Liver (tissue), 9 donors: ENCODE data around the gene PROSER3. TPM values are rescaled to one million over a fixed set of nuclear protein-coding genes. Genes with fewer than 3 reads are reported as not detected.
A peak's percentile ranks its signal among the peaks of the same experiment; 100 is the strongest.

Experiments
- DNase-seq: peaks from one replicate; pipeline ENCODE4 v3.0.0-alpha.2; 2017; ENCODE audit warnings: low spot score
- H3K27ac ChIP-seq, 2 donors: one replicate each; pipeline ENCODE4 v1.7.0; 2013; ENCODE audit warnings: inconsistent platforms in 2 of 2, low read length in 2 of 2, control low read depth in 1 of 2, low read depth in 1 of 2, mild to moderate bottlenecking in 1 of 2
- H3K27me3 ChIP-seq, 4 donors: one replicate each; pipeline versions ENCODE4 v1.6.1 to v1.7.0; 2013; ENCODE audit warnings: low read length in 3 of 4, inconsistent platforms in 1 of 4, mild to moderate bottlenecking in 1 of 4, moderate library complexity in 1 of 4; ENCODE audit not compliant: control insufficient read depth in 4 of 4, insufficient read depth in 4 of 4
- H3K36me3 ChIP-seq, 4 donors: one replicate each; pipeline versions ENCODE4 v1.6.1 to v1.7.0; 2013; ENCODE audit warnings: low read length in 3 of 4, mild to moderate bottlenecking in 3 of 4, low read depth in 1 of 4, moderate library complexity in 1 of 4; ENCODE audit not compliant: control insufficient read depth in 4 of 4, insufficient read depth in 3 of 4
- H3K4me1 ChIP-seq, 4 donors: one replicate each; pipeline versions ENCODE4 v1.6.1 to v1.7.0; 2013; ENCODE audit warnings: low read length in 3 of 4, mild to moderate bottlenecking in 3 of 4, moderate library complexity in 1 of 4; ENCODE audit not compliant: control insufficient read depth in 4 of 4, insufficient read depth in 4 of 4
- H3K4me3 ChIP-seq, 3 donors: one replicate each; pipeline versions ENCODE4 v1.6.1 to v1.7.0; 2013; ENCODE audit warnings: low read length in 3 of 3, control low read depth in 1 of 3, low read depth in 1 of 3, mild to moderate bottlenecking in 1 of 3
- H3K9ac ChIP-seq, 2 donors: one replicate each; pipeline ENCODE4 v1.7.0; 2013; ENCODE audit warnings: low read length in 2 of 2, mild to moderate bottlenecking in 2 of 2, moderate library complexity in 2 of 2, control low read depth in 1 of 2, low read depth in 1 of 2
- H3K9me3 ChIP-seq, 4 donors: one replicate each; pipeline versions ENCODE4 v1.6.1 to v1.7.0; 2013; ENCODE audit warnings: low read length in 3 of 4; ENCODE audit not compliant: control insufficient read depth in 4 of 4
- FOXA1 ChIP-seq: IDR thresholded peaks from 2 replicates; pipeline ENCODE4 v1.6.1; 2016; ENCODE audit warnings: antibody characterized with exemption
- FOXA2 ChIP-seq: IDR thresholded peaks from 2 replicates; pipeline ENCODE4 v1.6.1; 2016; ENCODE audit warnings: antibody characterized with exemption
- GABPA ChIP-seq, 2 donors: IDR thresholded peaks in 1 of 2; conservative IDR thresholded peaks in 1 of 2; 2 replicates each; pipeline ENCODE4 v1.6.1; 2016; ENCODE audit warnings: antibody characterized with exemption in 2 of 2, mild to moderate bottlenecking in 1 of 2, moderate library complexity in 1 of 2
- HNF4G ChIP-seq: IDR thresholded peaks from 2 replicates; pipeline ENCODE4 v1.6.1; 2016; ENCODE audit warnings: antibody characterized with exemption
- JUND ChIP-seq, 2 donors: IDR thresholded peaks; 2 replicates each; pipeline ENCODE4 v1.6.1; 2016; ENCODE audit warnings: antibody characterized with exemption in 2 of 2
- RAD21 ChIP-seq, 2 donors: IDR thresholded peaks; 2 replicates each; pipeline ENCODE4 v1.6.1; 2016; ENCODE audit warnings: antibody characterized with exemption in 2 of 2, mild to moderate bottlenecking in 2 of 2
- SP1 ChIP-seq: IDR thresholded peaks from 2 replicates; pipeline ENCODE4 v1.6.1; 2018; ENCODE audit warnings: antibody characterized with exemption, mild to moderate bottlenecking
- TAF1 ChIP-seq: conservative IDR thresholded peaks from 2 replicates; pipeline ENCODE4 v1.6.1; 2016; ENCODE audit warnings: antibody characterized with exemption, mild to moderate bottlenecking
- YY1 ChIP-seq: IDR thresholded peaks from 2 replicates; pipeline ENCODE4 v1.6.1; 2016; ENCODE audit warnings: antibody characterized with exemption, mild to moderate bottlenecking
- WGBS: extraction: QIAGEN DNeasy Blood & Tissue Kit; methylation state at CpG from one replicate; pipeline ENCODE4 v1.1.7; 2013; 5-methylcytosine and 5-hydroxymethylcytosine counted together
- polyA plus RNA-seq, 2 donors: library from polyadenylated mRNA; stranded (reverse) in 1 of 2; unstranded in 1 of 2; fragments of 200-250 nt in 1 of 2; fragments of >200 nt in 1 of 2; fragmentation: Nextera tagmentation in 1 of 2; extraction: Ambion mirVana in 1 of 2; gene quantifications; one replicate each; pipeline versions ENCODE4 v1.2.1 to v1.2.3, GENCODE V29; 2013 to 2015
- total RNA-seq, 2 donors: library from RNA; depleted of rRNA; stranded (reverse); fragments of >200 nt; gene quantifications; one replicate each; pipeline ENCODE4 v1.2.3, GENCODE V29; 2014
- TF ChIP-seq, protein P1 (sequence below): IDR thresholded peaks from 2 replicates; pipeline ENCODE4 v1.6.1; 2016; ENCODE audit warnings: antibody characterized with exemption
- TF ChIP-seq, protein P2 (sequence below): IDR thresholded peaks from 2 replicates; pipeline ENCODE4 v1.6.1; 2016; ENCODE audit warnings: antibody characterized with exemption, mild to moderate bottlenecking
- TF ChIP-seq, protein P3 (sequence below): fragments of 150-350 bp; IDR thresholded peaks from 2 replicates; pipeline ENCODE4 v1.5.1; 2017; ENCODE audit warnings: improper control_type of control experiment, low read depth, low read length; ENCODE audit not compliant: missing input control
- TF ChIP-seq, protein P4 (sequence below): IDR thresholded peaks from 2 replicates; pipeline ENCODE4 v1.6.1; 2016; ENCODE audit warnings: antibody characterized with exemption
- donor health status: healthy.
- donor health status: healthy.
- donor health status: healthy.
- donor health status: healthy.
- donor health status: healthy.

Gene PROSER3
- total and polyA plus RNA-seq, 4 donors: 2.1 to 4.5 (median 2.7) TPM

DNA sequence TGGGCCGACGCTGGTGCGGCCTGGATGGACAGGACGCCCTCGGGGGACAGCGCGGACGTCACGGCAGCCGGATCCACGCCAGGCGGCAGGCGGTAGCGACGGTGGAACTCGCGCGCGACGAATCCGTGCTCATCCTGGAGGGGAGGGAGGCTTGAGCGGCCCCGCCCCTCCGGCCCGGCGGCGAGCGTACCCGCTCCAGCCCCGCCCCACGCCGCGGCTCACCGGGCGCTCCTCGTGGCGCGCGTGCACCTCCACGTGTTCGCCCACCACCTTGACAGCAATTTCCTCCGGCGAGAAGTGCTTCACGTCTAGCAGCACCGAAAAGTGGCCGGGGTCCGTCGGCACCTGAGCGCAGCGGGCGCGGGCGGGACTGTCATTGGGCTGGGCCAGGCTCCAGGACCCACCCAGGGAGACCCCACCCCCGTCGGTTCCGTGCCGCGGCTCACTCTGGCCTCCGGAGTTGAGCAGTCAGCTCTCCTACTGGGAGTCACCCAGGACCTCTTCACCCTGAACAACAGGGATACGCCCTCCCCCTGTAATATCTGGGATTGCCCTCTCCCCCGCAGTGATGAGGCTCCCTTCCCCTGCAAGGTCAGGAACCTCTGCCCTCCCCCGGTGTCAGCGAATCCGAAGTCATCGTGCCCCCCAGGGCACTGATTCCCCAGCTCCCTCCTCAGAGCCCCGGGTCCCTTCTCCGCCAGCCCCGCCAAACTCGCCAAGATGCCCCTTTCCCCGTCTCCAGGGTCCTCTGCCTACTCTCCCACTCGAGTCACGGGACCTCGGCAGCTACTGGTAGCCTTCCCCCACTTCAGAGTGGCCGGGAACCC lies 2.2 kb upstream of the PROSER3 start:
- H3K4me1 ChIP-seq: peaks cover 14 to 19% (median 18%) of the 10 kb centered on the region in 4 donors
- no peak overlapping the region for H3K9ac ChIP-seq
- WGBS: 40% methylated on average over 74 of the region's 74 CpGs
- H3K9me3 ChIP-seq: no peaks in the 10 kb centered on the region
- TF ChIP-seq FOXA1 (no peak), GABPA (IDR thresholded peaks at IDR 0.05 in 1 of 2, conservative IDR thresholded peaks at IDR 0.05 in 1 of 2) (no peak), SP1 (no peak), RAD21 (IDR thresholded peaks at IDR 0.05) (no peak), HNF4G (no peak)
- TF ChIP-seq, protein P1, sequence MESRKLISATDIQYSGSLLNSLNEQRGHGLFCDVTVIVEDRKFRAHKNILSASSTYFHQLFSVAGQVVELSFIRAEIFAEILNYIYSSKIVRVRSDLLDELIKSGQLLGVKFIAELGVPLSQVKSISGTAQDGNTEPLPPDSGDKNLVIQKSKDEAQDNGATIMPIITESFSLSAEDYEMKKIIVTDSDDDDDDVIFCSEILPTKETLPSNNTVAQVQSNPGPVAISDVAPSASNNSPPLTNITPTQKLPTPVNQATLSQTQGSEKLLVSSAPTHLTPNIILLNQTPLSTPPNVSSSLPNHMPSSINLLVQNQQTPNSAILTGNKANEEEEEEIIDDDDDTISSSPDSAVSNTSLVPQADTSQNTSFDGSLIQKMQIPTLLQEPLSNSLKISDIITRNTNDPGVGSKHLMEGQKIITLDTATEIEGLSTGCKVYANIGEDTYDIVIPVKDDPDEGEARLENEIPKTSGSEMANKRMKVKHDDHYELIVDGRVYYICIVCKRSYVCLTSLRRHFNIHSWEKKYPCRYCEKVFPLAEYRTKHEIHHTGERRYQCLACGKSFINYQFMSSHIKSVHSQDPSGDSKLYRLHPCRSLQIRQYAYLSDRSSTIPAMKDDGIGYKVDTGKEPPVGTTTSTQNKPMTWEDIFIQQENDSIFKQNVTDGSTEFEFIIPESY: no peak
- TF ChIP-seq, protein P2, sequence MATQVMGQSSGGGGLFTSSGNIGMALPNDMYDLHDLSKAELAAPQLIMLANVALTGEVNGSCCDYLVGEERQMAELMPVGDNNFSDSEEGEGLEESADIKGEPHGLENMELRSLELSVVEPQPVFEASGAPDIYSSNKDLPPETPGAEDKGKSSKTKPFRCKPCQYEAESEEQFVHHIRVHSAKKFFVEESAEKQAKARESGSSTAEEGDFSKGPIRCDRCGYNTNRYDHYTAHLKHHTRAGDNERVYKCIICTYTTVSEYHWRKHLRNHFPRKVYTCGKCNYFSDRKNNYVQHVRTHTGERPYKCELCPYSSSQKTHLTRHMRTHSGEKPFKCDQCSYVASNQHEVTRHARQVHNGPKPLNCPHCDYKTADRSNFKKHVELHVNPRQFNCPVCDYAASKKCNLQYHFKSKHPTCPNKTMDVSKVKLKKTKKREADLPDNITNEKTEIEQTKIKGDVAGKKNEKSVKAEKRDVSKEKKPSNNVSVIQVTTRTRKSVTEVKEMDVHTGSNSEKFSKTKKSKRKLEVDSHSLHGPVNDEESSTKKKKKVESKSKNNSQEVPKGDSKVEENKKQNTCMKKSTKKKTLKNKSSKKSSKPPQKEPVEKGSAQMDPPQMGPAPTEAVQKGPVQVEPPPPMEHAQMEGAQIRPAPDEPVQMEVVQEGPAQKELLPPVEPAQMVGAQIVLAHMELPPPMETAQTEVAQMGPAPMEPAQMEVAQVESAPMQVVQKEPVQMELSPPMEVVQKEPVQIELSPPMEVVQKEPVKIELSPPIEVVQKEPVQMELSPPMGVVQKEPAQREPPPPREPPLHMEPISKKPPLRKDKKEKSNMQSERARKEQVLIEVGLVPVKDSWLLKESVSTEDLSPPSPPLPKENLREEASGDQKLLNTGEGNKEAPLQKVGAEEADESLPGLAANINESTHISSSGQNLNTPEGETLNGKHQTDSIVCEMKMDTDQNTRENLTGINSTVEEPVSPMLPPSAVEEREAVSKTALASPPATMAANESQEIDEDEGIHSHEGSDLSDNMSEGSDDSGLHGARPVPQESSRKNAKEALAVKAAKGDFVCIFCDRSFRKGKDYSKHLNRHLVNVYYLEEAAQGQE: no peak
- H3K36me3 ChIP-seq: peaks cover 0 to 20% (median 10%) of the 10 kb centered on the region in 4 donors
- no peaks in the 10 kb centered on the region for H3K27me3 ChIP-seq
- DNase-seq: peak; percentile 59
- H3K27ac ChIP-seq: peak overlapping the region; percentile 85 to 91
- H3K4me3 ChIP-seq: peak overlapping the region in 1 of 3 donors; percentile 8

DNA sequence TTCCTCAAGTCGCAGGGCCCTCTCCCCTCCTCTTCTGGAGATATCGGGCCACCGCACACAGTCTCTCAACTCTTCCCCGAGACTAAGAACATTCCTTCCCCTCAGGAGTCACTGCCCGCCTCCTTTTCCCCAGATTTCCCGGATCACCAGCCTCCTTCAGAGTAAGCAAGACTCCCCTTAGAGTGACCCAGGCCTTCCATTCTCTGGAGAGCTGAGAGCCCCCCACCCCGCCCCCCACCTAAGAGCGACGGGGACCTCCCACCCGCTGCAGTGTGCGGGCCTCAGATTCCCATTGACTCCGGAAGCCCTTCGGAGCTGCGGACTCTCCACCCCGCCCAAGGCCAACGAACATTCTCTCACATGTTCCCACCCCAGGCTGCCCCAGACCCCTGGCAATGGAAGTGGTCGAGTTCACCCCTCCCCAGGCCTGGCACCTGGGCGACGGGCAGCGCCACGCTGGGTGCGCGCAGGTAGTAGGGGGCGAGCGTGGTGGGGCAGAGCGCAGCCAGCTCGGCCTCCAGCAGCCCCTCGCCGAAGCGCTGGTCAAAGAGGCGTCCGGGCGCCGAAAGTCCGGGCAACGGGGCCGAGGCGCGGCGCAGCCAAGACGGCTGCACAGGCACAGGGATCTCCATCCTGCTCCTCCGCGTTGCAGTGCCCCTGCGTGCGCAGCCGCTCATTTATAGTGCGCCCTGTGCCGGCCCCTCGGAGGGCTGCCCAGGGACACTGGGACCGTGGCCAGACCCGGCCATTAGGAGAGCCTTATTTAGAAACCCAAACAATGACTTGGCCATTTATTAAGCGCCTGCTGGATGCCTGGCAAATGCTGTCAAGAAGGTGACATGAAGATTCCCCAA lies 1.4 kb upstream of the PROSER3 start, which contains the start of gene HSPB6:
TSS of gene HSPB6 (minus strand) at position 653 of the 854 bp plus-strand sequence. CDS start at position 632, 21 bp downstream.
- H3K4me3 ChIP-seq: peak within 1 kb of the TSS; percentile 42 to 48 (median 42)
- WGBS: 15% methylated on average over 52 of the region's 52 CpGs
- TF ChIP-seq, protein P3, sequence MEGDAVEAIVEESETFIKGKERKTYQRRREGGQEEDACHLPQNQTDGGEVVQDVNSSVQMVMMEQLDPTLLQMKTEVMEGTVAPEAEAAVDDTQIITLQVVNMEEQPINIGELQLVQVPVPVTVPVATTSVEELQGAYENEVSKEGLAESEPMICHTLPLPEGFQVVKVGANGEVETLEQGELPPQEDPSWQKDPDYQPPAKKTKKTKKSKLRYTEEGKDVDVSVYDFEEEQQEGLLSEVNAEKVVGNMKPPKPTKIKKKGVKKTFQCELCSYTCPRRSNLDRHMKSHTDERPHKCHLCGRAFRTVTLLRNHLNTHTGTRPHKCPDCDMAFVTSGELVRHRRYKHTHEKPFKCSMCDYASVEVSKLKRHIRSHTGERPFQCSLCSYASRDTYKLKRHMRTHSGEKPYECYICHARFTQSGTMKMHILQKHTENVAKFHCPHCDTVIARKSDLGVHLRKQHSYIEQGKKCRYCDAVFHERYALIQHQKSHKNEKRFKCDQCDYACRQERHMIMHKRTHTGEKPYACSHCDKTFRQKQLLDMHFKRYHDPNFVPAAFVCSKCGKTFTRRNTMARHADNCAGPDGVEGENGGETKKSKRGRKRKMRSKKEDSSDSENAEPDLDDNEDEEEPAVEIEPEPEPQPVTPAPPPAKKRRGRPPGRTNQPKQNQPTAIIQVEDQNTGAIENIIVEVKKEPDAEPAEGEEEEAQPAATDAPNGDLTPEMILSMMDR: no peak
- TF ChIP-seq SP1: no peak
- no peak for TF ChIP-seq JUND (IDR thresholded peaks at IDR 0.05)
- no peak for TF ChIP-seq FOXA2
- TF ChIP-seq, protein P4, sequence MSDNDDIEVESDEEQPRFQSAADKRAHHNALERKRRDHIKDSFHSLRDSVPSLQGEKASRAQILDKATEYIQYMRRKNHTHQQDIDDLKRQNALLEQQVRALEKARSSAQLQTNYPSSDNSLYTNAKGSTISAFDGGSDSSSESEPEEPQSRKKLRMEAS: no peak
- no peak for TF ChIP-seq RAD21 (IDR thresholded peaks at IDR 0.05)
- TF ChIP-seq, protein P1: no peak
- no peak for TF ChIP-seq YY1
- TF ChIP-seq TAF1: no peak
- no peak for TF ChIP-seq HNF4G
- DNase-seq: no peak
- peaks cover 14 to 19% (median 18%) of the 10 kb centered on the region in 4 donors for H3K4me1 ChIP-seq
- no peak within 1 kb of the TSS for H3K9ac ChIP-seq
- peak within 1 kb of the TSS; percentile 91 to 95 for H3K27ac ChIP-seq
- H3K9me3 ChIP-seq: no peaks in the 10 kb centered on the region
- no peaks in the 10 kb centered on the region for H3K27me3 ChIP-seq
- peaks cover 0 to 20% (median 10%) of the 10 kb centered on the region in 4 donors for H3K36me3 ChIP-seq
